Uterus (tissue), 2 donors: ENCODE results near the gene WWP2.

ENCODE experiments used
- CTCF ChIP-seq, 4 experiments: fragments of 200-600 bp in 2 of 4; fragments of 450-650 bp in 2 of 4; sonication (generic) in 2 of 4; IDR thresholded peaks; one replicate each; pipeline ENCODE4 v1.5.1; 2016 to 2019; ENCODE audit warnings: antibody characterized with exemption in 4 of 4, mild to moderate bottlenecking in 2 of 4, moderate library complexity in 1 of 4
- POLR2A ChIP-seq, 2 donors: fragments of 450-650 bp; IDR thresholded peaks; one replicate each; pipeline ENCODE4 v1.6.1; 2016; ENCODE audit warnings: antibody characterized with exemption in 2 of 2, mild to moderate bottlenecking in 1 of 2, moderate library complexity in 1 of 2

- TF ChIP-seq CTCF (IDR thresholded peaks at IDR 0.05) (no peak), POLR2A (IDR thresholded peaks at IDR 0.05) (no peak)
These were observed 37.5 kb downstream of the WWP2 start for GRCh38 chr16:69799611-69800031.
